ELF-1 (cell line): ENCODE measurements around the gene MYORG.

Experiments
- DNase-seq: peaks from one replicate; pipeline ENCODE4 v3.0.0-alpha.2; 2016; ENCODE audit warnings: low read depth, low spot score

MYORG gene

DNA sequence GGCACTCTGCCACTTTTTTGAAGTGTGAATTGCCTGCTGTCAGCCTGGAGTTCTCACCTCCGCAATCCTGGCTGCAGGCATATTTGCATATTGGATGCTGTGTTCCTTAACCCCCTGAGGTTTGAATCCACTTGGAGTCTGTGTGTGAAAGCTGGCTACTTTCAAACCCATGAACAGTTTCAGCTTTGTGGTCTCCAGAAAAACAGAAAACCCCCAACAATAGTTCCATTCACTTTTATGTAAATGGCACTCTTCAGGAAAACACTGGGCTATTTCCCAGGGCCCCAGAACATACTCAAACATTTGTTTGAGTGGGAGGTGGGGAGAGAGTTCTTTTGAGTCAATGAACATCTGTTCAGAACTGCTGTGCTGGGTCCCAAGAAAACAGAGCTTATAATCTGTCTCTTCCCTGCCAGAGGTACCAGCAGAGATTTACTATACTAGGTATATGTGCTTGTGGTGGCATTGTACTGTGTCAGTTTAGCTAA lies 42.3 kb downstream of the MYORG start:
- peak; percentile 68 for DNase-seq

DNA sequence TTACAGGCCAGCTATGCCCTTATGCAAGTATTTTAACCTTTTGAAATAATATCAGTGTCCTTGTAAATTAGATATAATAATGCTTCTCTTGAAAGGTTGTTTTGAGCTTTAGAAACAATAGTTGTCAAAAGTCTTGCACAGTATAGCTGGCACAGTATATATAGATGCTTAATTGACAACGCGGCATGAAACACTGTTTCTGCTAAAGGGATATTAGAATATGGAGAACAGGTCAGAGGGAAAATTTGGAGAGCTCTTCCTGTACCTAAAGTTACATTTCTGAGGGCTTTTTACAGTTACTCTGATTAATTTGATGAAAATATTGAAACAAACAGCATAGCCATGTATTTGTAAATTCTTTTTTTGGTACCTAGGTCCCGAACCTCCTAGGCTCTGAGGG lies 42.9 kb downstream of the MYORG start:
- no peak for DNase-seq

DNA sequence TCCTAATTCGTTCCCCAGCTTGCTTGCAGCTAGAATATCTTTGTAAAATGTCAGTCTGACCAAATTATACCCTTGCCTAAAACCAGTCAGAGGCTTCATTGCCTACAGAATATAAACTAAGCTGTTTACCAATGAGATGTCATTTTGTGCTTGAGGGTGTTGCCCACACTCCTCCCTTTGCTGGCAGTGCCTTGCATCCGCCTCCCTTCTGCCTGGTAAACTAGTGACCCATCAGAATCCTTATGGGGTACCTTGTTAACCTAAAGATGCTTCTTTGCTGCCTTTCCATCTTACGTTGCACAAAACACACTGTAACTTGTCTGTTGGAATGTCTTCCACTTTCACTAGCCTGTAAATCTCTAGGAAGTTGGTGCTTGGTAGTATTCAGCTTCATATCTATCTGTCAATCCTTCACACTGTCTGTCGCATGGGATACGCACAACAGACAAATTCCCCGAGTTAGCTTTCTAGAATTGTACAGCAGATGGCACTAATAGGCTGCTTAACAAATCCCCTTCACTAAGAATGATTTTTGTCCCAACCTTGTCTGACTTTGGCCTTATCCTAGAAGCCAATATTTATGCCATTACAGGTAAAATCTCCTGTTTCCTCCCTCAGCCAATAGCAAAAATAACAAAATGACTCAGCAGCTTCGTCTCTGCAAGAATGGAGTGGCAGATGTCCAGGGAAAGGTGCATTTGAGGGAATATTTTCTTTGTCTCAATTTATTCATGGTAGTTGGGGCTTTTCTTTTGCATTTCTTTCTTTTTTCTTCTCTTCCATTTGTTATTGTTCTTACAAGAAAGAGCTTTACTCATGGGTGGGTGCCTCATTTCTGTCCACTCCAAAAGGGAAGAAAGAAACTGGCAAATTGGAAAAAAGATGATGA lies 44.4 kb downstream of the MYORG start:
- no peak for DNase-seq

DNA sequence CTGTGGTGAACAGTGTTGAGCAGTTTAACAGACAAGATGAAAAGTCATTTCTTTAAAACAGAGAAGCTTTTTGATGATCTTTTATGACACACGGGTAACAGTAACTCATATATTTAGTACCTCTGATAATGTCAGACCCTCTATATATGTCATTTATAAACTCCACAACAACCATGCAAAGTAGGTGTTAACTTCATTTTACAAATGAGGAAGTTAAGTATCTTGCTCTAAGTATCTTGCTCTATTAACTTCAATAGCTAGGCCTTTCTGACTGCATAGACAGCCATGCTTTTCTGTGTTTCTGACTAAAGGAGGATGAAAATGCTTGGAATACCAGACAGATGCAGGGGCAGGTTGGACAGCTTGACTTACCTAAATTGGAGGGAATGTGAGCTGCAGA lies 45.5 kb downstream of the MYORG start:
- no peak for DNase-seq

DNA sequence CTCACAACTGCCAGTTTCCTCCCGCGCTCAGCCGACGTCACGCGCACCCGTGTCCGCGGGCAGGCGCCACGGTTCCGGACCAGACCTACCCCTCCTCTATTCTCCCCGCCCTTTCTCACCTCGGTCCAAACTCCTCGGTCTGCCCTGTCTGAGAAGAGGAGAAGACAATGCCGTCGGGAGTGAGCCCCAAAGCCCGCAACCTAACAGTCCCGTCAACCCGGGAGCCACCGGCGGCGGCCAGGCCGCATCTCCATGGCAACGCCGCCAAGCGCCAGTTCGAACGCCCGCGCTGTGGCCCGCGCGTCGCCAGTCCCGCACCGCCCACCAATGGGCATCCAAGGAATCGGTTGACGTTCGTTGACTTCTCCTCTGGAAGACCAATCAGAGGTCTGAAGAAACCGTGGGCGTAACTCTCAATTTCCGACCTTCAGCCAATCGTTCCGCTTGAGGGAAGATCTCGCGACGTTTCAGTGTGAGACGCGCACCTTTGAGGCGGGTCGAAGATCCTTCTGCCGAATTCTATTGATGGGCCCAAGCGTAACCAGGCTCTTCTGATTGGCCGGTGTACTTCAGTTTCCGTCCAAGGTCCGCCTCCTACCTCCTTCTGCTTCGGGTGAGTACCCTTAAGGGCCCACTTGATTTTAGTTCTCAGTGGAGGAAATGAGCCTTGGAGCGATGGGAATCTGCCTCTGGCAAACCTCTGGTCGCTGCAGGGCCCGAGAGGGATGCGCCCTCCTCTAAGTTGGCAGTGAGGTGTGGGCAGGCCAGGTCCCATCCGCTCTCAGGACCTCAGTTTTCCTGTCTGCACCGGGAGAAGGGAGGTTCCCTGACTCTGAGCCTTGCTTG lies 47.5 kb downstream of the MYORG start, which contains the start of the genes KIF24 and NUDT2:
Gene KIF24 (minus strand): TSS at position 282 of the 846 bp plus-strand sequence. CDS start 17,922 bp downstream, outside the sequence.
Gene NUDT2 (plus strand): TSS at position 583 of the 846 bp plus-strand sequence. CDS start 9,471 bp downstream, outside the sequence.
- DNase-seq = peak; percentile 100

DNA sequence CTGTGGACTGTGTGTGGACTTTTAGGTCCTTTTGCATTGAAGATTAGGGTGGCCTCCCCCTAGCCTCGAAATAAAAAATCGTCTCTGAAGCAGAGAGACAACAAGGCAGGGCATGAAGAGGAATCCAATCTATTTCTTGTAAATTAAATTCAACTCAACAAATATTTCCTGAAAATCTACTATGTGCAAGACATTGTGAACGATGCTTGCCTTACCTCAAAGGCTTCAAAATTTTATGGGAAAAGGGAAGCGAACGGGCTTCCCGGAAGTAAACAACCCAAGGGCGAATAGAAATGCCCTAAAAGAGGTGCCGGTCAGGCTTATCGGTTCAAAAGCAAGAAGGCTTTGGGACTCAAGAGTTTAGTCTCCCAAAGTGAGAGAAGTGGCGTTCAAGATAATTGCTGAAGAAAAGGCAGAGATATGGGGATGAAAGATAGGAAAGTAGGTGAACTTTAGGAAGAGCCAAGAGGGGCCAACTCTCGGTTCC lies 48.2 kb downstream of the MYORG start:
- DNase-seq = no peak

DNA sequence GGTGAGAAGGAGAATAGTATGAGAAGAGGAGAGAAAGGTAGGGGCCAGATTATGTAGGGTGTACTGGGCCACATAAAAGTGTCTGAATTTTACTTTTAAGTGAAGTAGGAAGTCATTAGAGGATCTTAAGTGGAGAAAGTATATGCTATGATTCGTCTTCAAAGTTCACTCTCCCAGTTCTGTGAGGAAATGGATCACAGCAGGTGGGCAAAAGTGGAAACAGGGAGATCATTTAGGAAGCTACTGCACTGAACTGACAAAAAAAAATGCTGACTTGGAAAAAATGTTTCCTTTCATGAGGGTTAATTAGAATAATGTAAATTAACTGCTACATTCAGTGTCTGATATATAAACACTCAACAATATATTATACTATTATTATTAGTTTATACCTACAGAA lies 50.0 kb downstream of the MYORG start:
- DNase-seq = no peak

DNA sequence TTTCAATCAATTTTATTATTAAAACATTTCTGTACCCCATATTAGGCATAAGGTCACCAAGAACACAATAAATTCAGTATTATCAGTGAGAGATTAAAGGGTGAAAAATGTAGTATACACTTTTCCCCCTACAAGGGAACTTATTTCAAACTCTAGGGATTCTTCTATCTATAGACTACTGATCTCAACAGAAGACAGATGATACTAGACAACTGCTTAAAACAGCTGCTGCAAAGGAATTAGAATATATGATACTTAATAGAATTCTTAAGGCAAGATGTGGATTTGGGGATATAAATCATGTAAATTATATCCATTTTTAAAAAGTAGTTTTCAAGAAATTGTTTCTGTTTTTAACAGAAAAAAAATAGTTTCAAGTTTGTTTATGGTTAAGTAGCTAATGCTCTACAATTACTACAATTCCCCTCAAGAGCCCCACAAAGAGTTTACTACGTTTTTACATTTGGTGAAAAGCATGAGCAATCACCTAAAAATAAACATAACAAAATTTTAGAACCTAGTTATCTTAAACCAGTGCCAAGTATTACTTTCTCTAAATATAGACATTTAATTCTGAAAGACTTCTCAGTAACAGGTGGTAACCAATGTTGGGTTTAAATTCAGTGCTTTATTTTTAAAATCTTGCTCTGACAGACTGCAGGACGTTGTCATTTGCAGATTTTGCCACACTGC lies 53.7 kb downstream of the MYORG start:
- no peak for DNase-seq

DNA sequence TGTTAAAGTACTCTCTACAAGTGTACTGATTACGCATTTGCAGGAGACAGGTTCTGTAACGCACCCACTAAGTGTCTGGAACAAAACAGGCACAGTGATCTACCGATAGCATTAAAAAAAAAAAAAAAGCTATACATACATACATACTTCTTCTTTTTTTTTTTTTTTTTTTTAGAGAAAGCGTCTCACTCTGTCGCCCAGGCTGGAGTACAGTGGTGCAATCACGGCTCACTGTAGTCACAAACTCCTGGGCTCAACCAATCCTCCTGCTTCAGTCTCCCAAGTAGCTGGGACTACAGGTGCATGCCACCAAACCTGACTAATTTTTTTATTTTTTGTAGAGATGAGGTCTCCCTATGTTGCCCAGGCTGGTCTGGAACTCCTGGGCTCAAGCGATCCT lies 55.2 kb downstream of the MYORG start:
- DNase-seq = no peak

DNA sequence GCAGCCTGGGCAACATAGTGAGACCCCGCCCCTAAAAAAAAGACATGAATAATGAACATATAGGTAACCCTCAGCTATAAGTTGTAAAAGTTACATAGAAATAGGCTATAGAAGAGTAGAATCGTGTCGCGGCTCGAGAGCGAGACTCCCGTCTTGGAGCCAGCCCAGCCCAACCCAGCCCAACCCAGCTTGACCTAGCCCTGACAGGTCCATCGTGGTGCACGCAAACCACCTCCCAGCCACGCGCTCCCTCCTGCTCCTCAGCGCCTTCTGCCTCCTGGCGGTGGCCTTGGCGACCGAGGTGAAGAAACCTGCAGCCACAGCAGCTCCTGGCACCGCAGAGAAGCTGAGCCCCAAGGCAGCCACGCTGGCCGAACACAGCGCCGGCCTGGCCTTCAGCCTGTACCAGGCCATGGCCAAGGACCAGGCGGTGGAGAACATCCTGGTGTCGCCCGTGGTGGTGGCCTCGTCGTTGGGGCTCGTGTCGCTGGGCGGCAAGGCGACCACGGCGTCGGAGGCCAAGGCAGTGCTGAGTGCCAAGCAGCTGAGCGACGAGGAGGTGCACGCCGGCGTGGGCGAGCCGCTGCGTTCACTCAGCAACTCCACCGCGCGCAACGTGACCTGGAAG lies 58.4 kb downstream of the MYORG start:
- DNase-seq = peak; percentile 14

DNA sequence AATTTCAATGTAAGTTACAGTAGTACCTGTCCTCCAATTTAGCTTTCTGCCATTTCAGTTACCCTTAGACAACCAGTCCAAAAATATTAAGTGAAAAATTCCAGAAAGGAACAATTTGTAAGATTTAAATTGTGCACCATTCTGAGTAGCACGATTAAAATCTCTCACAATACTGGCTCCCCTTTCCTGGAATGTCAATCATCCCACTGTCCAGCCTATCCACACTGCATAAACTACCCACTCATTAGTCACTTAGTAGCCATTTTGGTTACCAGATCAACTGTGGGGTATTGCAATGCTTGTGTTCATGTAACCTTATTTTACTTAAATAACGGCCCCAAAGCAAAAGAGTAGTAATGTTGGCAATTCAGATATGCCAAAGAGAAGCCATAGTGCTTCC lies 59.3 kb downstream of the MYORG start:
- DNase-seq = no peak
